ENCODE measurements around the gene RANBP3L. TPM values are rescaled to one million over a fixed set of nuclear protein-coding genes. Genes with fewer than 3 reads are reported as not detected.
"Not testable (repeated sequence)": the region's sequence is repeated elsewhere in the genome, so short reads cannot be mapped to it uniquely, and the experiment has no call there.

Gene RANBP3L
- total RNA-seq (2014; rRNA removed; shearing (Covaris generic)): 0.76 and 1.0 TPM in 2 replicates

GRCh38 chr5:36301858-36302603, at the start of gene RANBP3L:
RANBP3L (minus strand) TSS chr5:36301902; CDS start chr5:36301416, 486 bp downstream.
- peak; percentile 78 for DNase-seq (ENCODE audit: low read depth)

DNA sequence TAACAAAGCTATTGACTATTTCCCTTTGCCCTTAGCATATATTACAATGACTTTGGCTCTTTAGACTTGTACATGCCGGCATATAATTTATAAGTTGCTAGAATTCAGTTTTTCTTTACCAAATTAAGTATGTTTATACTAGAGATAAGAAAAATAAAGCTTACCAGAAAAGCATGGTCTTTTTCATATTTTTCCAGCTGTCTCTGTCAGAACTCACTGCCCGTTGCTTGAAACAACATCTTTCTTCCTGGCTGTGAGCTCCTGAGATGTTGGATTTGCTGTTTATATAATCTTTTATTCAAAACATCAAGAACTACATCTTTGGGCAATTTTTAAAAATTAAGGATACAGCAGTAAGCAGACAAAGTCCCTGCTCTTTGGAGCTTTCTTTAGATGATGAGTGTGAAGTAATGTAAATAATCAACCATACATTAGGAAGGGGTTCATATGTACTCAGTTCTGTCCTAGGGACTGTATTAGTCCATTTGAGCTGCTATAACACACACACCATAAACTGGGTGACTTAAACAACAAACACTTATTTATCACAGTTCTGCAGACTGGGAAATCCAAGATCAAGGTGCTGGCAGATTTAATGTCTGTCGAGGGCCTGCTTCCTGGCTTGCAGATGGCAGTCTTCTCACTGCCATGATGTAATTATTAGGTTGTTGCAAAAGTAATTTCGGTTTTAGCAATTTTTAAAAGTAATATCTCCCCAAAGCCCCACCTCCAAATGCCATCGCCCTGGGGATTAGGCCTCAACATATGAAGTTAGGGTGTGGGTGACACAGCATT, 45.4 kb upstream of the RANBP3L start:
- no peak for DNase-seq (ENCODE audit: low read depth)

GRCh38 chr5:36344899-36345298, 43.2 kb upstream of the RANBP3L start:
- no peak for DNase-seq (ENCODE audit: low read depth)

GRCh38 chr5:36341720-36342119, 40.0 kb upstream of the RANBP3L start:
- DNase-seq (ENCODE audit: low read depth): not testable (repeated sequence)

GRCh38 chr5:36337597-36337996, 35.9 kb upstream of the RANBP3L start:
- no peak for DNase-seq (ENCODE audit: low read depth)

GRCh38 chr5:36334315-36334714, 32.6 kb upstream of the RANBP3L start:
- DNase-seq (ENCODE audit: low read depth): no peak

DNA sequence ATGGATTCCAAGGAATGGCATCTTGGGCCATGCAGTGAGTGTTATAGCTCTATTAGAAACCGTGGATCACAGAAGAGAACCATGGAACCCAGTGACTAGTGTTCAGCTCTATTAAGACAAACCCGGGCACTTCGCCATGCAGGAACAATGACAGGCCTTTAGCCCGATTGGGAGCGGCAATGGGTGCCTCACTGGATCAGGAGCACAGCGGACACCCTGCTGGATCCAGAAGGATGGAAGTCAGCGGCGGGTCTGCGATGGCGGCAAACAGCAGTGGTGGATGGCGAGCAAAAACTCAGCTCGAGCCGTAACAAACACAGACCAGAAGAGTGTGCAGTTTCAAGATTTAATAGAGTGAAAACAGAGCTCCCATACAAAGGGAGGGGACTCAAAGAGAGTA, 31.0 kb upstream of the RANBP3L start:
- DNase-seq (ENCODE audit: low read depth): not testable (repeated sequence)

DNA sequence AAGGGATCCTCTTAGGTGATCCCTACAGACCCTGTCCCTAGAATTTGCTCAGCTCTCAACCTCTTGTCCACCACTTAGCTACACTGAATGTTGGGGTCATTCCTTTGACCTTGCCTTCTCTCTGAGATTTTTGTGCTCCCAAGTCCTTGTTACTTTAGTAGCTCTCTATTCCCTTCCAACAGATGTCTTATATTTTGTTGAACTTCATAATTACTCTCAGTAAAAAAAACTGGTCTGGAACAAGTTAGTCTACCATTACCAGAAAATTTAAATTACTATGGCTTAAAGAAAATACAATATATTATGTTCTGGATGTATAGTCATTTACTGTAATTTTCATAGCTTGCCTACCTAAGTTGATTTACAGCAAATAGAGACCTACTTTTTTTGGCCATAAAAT, 23.5 kb upstream of the RANBP3L start:
- DNase-seq (ENCODE audit: low read depth): no peak

DNA sequence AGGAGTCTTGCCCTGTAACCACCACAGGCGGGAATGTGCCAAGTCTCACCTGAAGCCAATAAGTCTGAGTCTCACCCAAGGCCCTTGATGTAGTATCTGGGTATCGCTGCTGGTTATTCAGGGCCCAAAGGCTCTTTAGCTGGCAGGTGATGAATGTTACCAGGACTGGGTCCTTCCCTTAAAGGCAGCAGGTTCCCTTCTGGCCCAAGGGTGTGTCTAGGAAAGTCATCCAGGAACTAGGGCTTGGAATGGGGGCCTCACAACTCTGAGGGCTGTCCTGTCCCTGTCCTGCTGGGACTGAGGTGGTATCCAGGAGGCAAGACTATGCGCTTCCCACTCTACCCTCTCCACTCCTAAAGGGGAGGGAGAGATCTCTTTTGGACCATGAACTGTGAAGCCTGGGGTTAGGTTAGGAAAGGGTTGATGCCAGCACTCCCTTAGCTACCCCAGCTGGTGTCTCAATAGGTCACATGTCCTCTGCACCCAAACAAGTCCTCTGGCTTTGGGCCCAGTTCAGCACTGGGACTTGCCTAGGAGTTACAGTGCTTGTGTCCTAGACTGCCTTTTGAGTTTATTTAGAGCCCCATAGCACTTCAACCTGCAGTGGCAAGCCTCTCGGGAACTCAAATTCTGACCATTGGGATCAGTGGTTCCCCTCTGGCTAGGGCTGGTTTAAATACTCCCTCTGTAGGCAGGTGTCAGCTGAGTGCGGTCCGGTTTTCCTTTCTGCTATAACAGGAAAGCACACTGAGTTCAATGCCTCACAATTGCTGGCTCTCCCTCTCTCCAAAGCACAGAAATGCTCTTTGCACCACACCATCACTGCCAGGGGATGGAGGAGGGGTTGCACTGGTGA, 22.5 kb upstream of the RANBP3L start:
- DNase-seq (ENCODE audit: low read depth): no peak

- no peak for DNase-seq (ENCODE audit: low read depth)
These were observed 11.4 kb upstream of the RANBP3L start for GRCh38 chr5:36312953-36313672.

DNA sequence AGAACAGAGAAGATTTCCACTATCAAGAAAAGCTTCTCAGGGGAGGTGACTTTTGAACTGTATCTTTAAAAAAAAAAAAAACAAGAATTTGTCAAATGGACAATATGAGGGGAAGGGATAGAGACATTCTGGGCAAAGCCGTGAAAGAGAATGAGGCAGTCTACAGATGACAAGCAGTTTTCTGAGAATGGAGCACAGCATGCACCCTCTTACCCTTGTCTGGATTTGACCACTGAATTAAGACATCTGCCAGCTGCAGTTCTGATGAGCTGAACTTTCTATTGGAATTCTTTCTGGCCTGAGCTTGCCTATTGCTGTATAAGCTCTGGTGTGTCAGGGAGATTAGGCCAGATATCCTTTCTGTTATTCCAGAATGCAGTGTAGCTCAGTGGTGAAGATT, 10.3 kb upstream of the RANBP3L start:
- no peak for DNase-seq (ENCODE audit: low read depth)

DNA sequence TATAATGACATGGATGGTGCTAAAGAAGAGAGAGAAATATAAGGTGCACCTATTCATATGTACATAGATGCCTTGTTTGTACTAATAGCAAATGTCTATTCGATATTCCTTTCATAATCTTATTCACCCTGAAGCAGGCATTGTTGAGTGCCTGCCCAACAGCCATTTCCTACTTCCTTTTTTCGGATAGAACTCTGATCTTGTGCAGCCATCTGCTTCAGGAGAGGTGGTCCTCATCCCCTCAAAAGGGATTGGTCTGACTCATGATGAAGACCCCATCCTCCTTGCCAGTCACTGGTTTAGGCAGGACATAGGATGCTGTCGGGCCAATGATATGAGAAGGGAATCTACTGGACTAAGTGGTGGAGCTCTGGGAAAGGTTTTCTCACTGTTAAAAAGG, 8.4 kb upstream of the RANBP3L start:
- DNase-seq (ENCODE audit: low read depth): no peak

- DNase-seq (ENCODE audit: low read depth): peak; percentile 55
These were observed 4.0 kb upstream of the RANBP3L start for GRCh38 chr5:36305571-36306326.

DNA sequence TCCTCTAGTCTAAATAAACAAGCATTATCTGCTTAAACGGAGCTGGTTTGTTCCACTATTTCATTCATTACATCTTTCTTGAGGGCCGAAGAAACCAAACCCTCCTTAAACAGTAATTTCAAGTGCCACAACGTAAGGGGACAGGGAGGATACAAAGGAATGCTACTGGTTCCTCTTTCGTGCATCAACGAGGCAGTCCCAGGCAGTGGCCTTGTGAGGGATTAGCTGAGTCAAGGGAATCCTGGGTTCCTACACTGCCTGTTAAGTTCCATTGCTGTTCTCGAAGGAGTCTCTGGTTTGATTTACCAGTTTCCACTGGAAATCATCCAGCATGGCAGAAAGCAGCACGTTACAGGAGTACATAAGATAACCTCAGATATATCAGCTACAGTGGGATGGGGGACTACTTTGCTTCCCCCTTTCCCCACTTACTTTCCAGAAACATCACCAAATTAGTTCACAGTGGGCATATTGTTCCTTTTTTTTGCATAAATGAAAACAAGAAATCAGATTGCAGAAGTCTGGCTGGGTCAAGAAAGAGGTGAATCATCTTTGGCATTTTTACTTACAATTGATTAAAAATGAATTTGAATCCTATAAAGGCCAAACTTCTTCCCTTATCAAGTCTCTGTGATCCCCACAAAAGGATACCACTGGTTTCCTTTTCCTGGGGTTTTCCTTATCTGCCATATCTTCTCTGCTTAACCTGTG, 2.5 kb upstream of the RANBP3L start:
- no peak for DNase-seq (ENCODE audit: low read depth)

DNA sequence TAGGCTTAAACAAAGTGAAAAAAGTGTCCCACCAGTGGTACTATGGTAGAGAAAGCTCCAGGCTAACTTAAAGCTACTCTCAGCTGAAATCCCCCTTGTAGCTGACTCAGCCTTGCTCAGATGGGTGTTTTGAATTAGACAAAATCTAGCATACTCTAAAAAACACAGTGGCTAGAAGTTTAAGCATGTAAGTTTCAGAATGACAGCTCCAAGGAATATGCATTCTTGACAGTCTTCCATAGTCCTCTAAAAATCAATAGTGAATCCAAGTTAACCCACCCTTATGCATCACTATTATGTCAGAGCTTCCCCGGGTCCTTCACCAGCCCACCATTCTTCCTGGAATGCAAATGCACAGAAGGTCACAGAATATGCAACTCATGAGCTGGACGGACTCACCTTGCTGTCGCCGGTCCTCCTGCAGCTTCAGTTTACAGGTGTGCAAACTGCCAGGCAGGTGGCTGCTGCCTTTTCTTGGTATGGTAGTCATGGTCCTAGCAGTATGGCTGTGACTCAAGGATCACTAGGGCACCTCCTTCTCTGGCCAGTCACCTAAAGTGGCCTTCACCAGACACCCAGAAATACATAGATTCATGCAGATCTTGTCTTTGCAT, 668 bp downstream of the RANBP3L start:
- peak; percentile 15 for DNase-seq (ENCODE audit: low read depth)

GRCh38 chr5:36300191-36300926, 1.3 kb downstream of the RANBP3L start:
- DNase-seq (ENCODE audit: low read depth): peak; percentile 29

DNA sequence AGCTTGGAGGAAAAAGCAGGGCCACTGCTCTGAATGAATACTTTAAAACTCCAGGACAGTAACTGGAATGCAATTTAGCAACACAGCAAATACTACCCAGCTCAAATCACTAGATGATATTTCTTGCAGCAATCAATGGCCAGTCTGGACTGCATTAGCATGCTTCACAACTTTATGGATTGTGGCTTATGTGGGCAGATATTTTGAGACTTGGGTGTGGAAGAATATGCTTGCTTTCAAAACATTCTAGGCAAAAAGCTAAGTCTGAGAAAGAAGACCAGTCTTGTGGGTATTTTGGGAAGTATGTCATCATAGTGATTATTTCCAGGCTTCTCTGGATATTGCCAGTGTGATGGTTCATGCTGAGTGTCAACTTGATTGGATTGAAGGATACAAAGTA, 3.1 kb downstream of the RANBP3L start:
- no peak for DNase-seq (ENCODE audit: low read depth)

GRCh38 chr5:36297653-36298052, 4.0 kb downstream of the RANBP3L start:
- DNase-seq (ENCODE audit: low read depth): no peak

All from M059J (cell line).